IMR-90 (cell line): ENCODE results near the gene MAGI2. TPM values are rescaled to one million over a fixed set of nuclear protein-coding genes. Genes with fewer than 3 reads are reported as not detected.

ENCODE experiments used
- ATAC-seq: fragments of 200-7000 bp; cut with Tn5 transposase; 2 replicates; pipeline ENCODE4 v1.9.1; 2020; ENCODE audit warnings: low read depth, mild to moderate bottlenecking, moderate library complexity
- BruUV-seq: library from RNA; stranded (reverse); fragments of 400-500 nt; replicated peaks from 2 replicates; lab custom pipeline; 2021; lab: Mats Ljungman, UMichigan
- CTCF ChIA-PET: fragments of 300-600 bp; formaldehyde crosslinking; extraction: SDS; loops from one replicate; lab custom pipeline; 2021; ENCODE audit warnings: antibody characterized with exemption; lab: Yijun Ruan, JAX
- POLR2A ChIA-PET: fragments of 300-600 bp; sonication (Branson Sonifier 250); formaldehyde crosslinking; loops from one replicate; lab custom pipeline; 2022; ENCODE audit warnings: antibody characterized with exemption; ENCODE audit not compliant: unreplicated experiment; lab: Charles Lee
- DNase-seq: peaks from one replicate; pipeline ENCODE4 v3.0.0; 2013
- H2AFZ ChIP-seq: replicated peaks from 2 replicates; pipeline ENCODE3; 2013; ENCODE audit warnings: low read length, mild to moderate bottlenecking; ENCODE audit not compliant: poor library complexity
- H2AK5ac ChIP-seq: 2 replicates; pipeline ENCODE4 v1.6.1; 2013; ENCODE audit warnings: low read depth, low read length, inconsistent platforms
- H2AK9ac ChIP-seq: replicated peaks from 2 replicates; pipeline ENCODE3; 2013; ENCODE audit warnings: mild to moderate bottlenecking, low read depth, low read length, moderate library complexity; ENCODE audit not compliant: poor library complexity
- H2BK120ac ChIP-seq: 2 replicates; pipeline ENCODE4 v1.6.1; 2013; ENCODE audit warnings: low read depth, low read length, inconsistent platforms
- H2BK15ac ChIP-seq: 3 replicates; pipeline ENCODE4 v1.6.1; 2013; ENCODE audit warnings: low read depth, low read length, inconsistent platforms
- H2BK20ac ChIP-seq: 2 replicates; pipeline ENCODE4 v1.6.1; 2013; ENCODE audit warnings: low read depth, mild to moderate bottlenecking, inconsistent platforms, low read length, moderate library complexity
- H2BK5ac ChIP-seq: 2 replicates; pipeline ENCODE4 v1.6.1; 2013; ENCODE audit warnings: mild to moderate bottlenecking, low read depth, low read length, inconsistent platforms; ENCODE audit not compliant: poor library complexity, severe bottlenecking
- H3K14ac ChIP-seq: replicated peaks from 2 replicates; pipeline ENCODE4 v1.6.1; 2013; ENCODE audit warnings: low read depth, low read length, inconsistent platforms
- H3K18ac ChIP-seq: 2 replicates; pipeline ENCODE4 v1.6.1; 2013; ENCODE audit warnings: low read depth, low read length, control low read depth
- H3K23ac ChIP-seq: 2 replicates; pipeline ENCODE4 v1.6.1; 2013; ENCODE audit warnings: low read depth, low read length, inconsistent platforms
- H3K27ac ChIP-seq: 2 replicates; pipeline ENCODE4 v1.5.1; 2013; ENCODE audit warnings: mild to moderate bottlenecking, control low read depth, low read length; ENCODE audit not compliant: insufficient read depth
- H3K27me3 ChIP-seq: 2 replicates; pipeline ENCODE4 v1.6.1; 2013; ENCODE audit warnings: low read length; ENCODE audit not compliant: control insufficient read depth, insufficient read depth
- H3K36me3 ChIP-seq: 2 replicates; pipeline ENCODE4 v1.6.1; 2013; ENCODE audit warnings: low read length, mixed read lengths; ENCODE audit not compliant: control insufficient read depth, insufficient read depth
- H3K4ac ChIP-seq: 2 replicates; pipeline ENCODE4 v1.6.1; 2013; ENCODE audit warnings: low read depth, low read length, inconsistent platforms
- H3K4me1 ChIP-seq: 2 replicates; pipeline ENCODE4 v1.6.1; 2013; ENCODE audit warnings: low read length, mixed read lengths; ENCODE audit not compliant: control insufficient read depth, insufficient read depth
- H3K4me2 ChIP-seq: 2 replicates; pipeline ENCODE4 v1.6.1; 2013; ENCODE audit warnings: low read depth, mild to moderate bottlenecking, control low read depth, low read length, moderate library complexity
- H3K4me3 ChIP-seq: 2 replicates; pipeline ENCODE4 v1.5.1; 2013; ENCODE audit warnings: low read depth, mild to moderate bottlenecking, control low read depth, low read length, moderate library complexity; ENCODE audit not compliant: insufficient read depth
- H3K56ac ChIP-seq: 2 replicates; pipeline ENCODE4 v1.6.1; 2013; ENCODE audit warnings: low read length, inconsistent platforms; ENCODE audit not compliant: insufficient read depth; ENCODE audit errors: extremely low read depth
- H3K79me1 ChIP-seq, 2 experiments: 2 replicates each; pipeline ENCODE4 v1.6.1; 2013; ENCODE audit warnings: low read length in 2 of 2, inconsistent platforms in 1 of 2, low read depth in 1 of 2
- H3K9ac ChIP-seq: 2 replicates; pipeline ENCODE4 v1.6.1; 2013; ENCODE audit warnings: low read depth, low read length, control low read depth
- H3K9me1 ChIP-seq: 2 replicates; pipeline ENCODE4 v1.6.1; 2013; ENCODE audit warnings: low read length, inconsistent platforms; ENCODE audit not compliant: insufficient read depth
- H3K9me3 ChIP-seq: 2 replicates; pipeline ENCODE4 v1.6.1; 2013; ENCODE audit warnings: low read length; ENCODE audit not compliant: control insufficient read depth, insufficient read depth
- H4K20me1 ChIP-seq: 2 replicates; pipeline ENCODE4 v1.6.1; 2013; ENCODE audit warnings: low read length, inconsistent platforms; ENCODE audit not compliant: insufficient read depth
- H4K5ac ChIP-seq: 2 replicates; pipeline ENCODE4 v1.6.1; 2013; ENCODE audit warnings: mild to moderate bottlenecking, low read depth, low read length, control low read depth
- H4K8ac ChIP-seq, 2 experiments: 2 replicates each; pipeline ENCODE4 v1.6.1; 2013; ENCODE audit warnings: low read depth in 2 of 2, low read length in 2 of 2, control low read depth in 1 of 2, inconsistent platforms in 1 of 2
- H4K91ac ChIP-seq: 2 replicates; pipeline ENCODE4 v1.6.1; 2013; ENCODE audit warnings: low read depth, low read length, inconsistent platforms; ENCODE audit not compliant: insufficient read depth
- WGBS, 2 experiments: methylation state at CpG; one replicate each; pipeline versions ENCODE4 v1.1.5 to v1.1.7; 2013; ENCODE audit warnings: missing lambda C conversion rate in 2 of 2; ENCODE audit not compliant: insufficient read length in 1 of 2; ENCODE audit errors: extremely low coverage in 2 of 2; 5-methylcytosine and 5-hydroxymethylcytosine counted together
- dilution Hi-C: fragments of 300-500 bp; cut with HindIII; formaldehyde crosslinking; loops from one replicate; pipeline ENCODE4 v1.14.3; 2018; ENCODE audit warnings: low sequenced_read_pairs; ENCODE audit not compliant: unreplicated experiment
- in situ Hi-C: fragments of 300-500 bp; cut with MboI; formaldehyde crosslinking; loops from 3 replicates; pipeline ENCODE4 v1.14.3; 2019; ENCODE audit warnings: low sequenced_read_pairs, inconsistent platforms, mixed read lengths
- intact Hi-C: fragments of 100-400 bp; cut with micrococcal nuclease; formaldehyde crosslinking; loops from 2 replicates; pipeline ENCODE4 v1.10.0; 2022
- polyA plus RNA-seq, 3 experiments: library from polyadenylated mRNA; depleted of rRNA; stranded (reverse); fragments of >200 nt; gene quantifications; 2 replicates each; pipeline ENCODE4 v1.2.3, GENCODE V29; 2012; ENCODE audit warnings: low replicate concordance in 1 of 3
- total RNA-seq: library from RNA; depleted of rRNA; stranded (reverse); fragments of >200 nt; gene quantifications from 2 replicates; pipeline ENCODE4 v1.2.3, GENCODE V29; 2012
- TF ChIP-seq, protein P1 (sequence below): conservative IDR thresholded peaks from 2 replicates; pipeline ENCODE4 v1.5.1; 2012; ENCODE audit warnings: mild to moderate bottlenecking, low read depth, low read length, improper control_type of control experiment

Gene MAGI2
- total and polyA plus RNA-seq, 2 of the 4 experiments (the other 2 are of a cell fraction), result 2.5 to 17.9 TPM

DNA sequence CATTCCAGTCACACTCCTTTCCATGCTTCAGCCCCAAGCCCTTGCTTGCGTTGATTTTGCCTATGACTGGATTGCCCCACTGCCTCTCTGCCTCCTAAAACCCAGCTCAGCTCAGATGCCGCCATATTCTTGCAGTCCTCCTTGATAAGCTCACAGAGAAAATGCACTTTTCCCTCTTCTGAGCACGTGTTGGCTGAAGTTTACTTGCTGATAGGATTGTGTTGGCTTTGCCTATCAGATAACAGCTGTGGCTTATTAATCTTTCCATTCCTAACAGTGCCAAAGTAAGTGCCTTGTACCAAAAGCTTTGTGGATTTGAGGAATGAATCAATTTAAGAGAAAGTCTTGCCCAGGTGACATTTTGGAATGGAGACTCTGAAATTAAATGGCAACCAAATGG lies 1405.7 kb downstream of the MAGI2 start:
- CTCF ChIA-PET, result no interaction called here
- H2BK15ac ChIP-seq, result no peak overlapping the region
- H3K4me1 ChIP-seq, result no peaks in the 10 kb centered on the region
- no peaks in the 10 kb centered on the region for H3K9me1 ChIP-seq
- H3K4ac ChIP-seq, result no peak overlapping the region
- ATAC-seq, result no peak
- no peak overlapping the region for H2BK5ac ChIP-seq
- H3K9me3 ChIP-seq, result no peaks in the 10 kb centered on the region
- H3K18ac ChIP-seq, result no peak overlapping the region
- dilution Hi-C loops, result no loop called here
- no peak overlapping the region for H2BK20ac ChIP-seq
- 90% methylated on average over 1 of the region's 3 CpGs; no CpG with 5 or more reads in 1 of the 2 experiments for WGBS, 2 experiments
- no peak overlapping the region for H3K4me3 ChIP-seq
- intact Hi-C loops, result no loop called here
- no peak overlapping the region for H3K9ac ChIP-seq
- no peak overlapping the region for H2BK120ac ChIP-seq
- no peak overlapping the region for H3K27ac ChIP-seq
- H3K36me3 ChIP-seq, result no peaks in the 10 kb centered on the region
- no peak overlapping the region for H3K56ac ChIP-seq
- POLR2A ChIA-PET, result no interaction called here
- in situ Hi-C loops, result no loop called here
- H2AK9ac ChIP-seq, result no peak overlapping the region
- no peak overlapping the region for H3K23ac ChIP-seq
- no peak overlapping the region for H4K5ac ChIP-seq
- BruUV-seq, result no TSS peak
- no peaks in the 10 kb centered on the region for H3K79me1 ChIP-seq
- TF ChIP-seq, protein P1, sequence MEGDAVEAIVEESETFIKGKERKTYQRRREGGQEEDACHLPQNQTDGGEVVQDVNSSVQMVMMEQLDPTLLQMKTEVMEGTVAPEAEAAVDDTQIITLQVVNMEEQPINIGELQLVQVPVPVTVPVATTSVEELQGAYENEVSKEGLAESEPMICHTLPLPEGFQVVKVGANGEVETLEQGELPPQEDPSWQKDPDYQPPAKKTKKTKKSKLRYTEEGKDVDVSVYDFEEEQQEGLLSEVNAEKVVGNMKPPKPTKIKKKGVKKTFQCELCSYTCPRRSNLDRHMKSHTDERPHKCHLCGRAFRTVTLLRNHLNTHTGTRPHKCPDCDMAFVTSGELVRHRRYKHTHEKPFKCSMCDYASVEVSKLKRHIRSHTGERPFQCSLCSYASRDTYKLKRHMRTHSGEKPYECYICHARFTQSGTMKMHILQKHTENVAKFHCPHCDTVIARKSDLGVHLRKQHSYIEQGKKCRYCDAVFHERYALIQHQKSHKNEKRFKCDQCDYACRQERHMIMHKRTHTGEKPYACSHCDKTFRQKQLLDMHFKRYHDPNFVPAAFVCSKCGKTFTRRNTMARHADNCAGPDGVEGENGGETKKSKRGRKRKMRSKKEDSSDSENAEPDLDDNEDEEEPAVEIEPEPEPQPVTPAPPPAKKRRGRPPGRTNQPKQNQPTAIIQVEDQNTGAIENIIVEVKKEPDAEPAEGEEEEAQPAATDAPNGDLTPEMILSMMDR, result no peak
- no peak for DNase-seq
- H4K91ac ChIP-seq, result no peak overlapping the region
- no peak overlapping the region for H4K8ac ChIP-seq
- no peaks in the 10 kb centered on the region for H3K27me3 ChIP-seq
- H3K4me2 ChIP-seq, result no peak overlapping the region
- no peak overlapping the region for H3K14ac ChIP-seq
- H2AFZ ChIP-seq, result no peak overlapping the region
- no peak overlapping the region for H2AK5ac ChIP-seq
- H4K20me1 ChIP-seq, result no peaks in the 10 kb centered on the region
